ENCODE data around the gene ARHGAP8.
"Not testable (repeated sequence)": the region's sequence is repeated elsewhere in the genome, so short reads cannot be mapped to it uniquely, and the experiment has no call there.

The ARHGAP8 gene

DNA sequence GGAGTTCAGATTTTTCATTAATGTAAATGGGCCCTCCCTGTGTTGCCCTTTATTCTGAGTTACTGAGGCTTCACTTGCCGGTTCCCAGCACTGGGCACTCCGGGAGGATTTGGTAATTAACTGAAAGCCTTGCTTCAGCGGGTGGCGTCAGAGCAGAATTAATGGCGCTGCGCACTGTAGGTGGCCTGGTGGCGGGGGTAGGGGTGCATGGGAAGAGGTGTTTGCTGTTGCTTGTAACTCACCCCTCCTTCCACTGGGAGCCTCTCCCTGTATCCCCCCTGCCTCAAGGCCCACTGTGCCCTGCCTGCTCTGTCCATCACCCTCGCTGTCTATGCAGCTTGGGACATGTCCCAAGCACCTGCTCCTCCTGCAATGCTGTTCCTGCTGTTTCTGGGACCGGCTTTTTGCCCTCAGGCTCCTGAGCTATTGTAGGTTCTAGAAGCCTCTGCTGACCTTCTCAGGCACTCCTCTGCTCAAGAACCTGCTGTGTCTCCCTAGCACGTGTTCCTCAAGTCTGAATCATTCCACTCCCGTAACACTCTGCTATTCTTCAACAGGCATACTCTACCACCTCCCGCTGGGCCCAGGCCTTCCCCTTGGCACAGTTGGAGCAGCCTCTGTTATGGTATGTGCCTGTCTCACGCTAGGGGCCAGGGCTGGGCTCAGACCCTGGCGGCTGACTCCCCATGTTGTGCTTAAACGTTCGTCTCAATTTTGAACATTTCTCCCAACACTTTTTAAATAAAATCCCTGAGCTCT, 24.4 kb downstream of the ARHGAP8 start:
- DNase-seq, result no peak

DNA sequence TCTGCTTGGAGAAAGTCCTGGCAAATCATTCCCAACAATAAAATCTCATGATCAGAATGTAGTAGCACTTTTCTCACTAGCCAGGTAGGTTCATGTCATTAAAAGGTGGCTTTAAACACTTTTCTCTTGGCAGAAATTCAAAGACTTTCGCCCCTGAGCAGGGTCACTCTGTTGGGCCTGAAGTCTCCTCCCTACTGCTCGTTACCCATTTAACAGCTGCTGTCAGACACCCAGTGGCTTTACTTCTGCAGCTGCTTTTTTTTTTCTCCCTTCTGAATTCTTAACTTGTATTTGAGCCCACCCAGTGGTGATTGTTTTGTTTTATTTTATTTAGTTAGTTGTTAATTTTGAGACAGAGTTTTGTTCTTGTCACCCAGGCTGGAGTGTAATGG, 25.0 kb downstream of the ARHGAP8 start:
- DNase-seq, result no peak

DNA sequence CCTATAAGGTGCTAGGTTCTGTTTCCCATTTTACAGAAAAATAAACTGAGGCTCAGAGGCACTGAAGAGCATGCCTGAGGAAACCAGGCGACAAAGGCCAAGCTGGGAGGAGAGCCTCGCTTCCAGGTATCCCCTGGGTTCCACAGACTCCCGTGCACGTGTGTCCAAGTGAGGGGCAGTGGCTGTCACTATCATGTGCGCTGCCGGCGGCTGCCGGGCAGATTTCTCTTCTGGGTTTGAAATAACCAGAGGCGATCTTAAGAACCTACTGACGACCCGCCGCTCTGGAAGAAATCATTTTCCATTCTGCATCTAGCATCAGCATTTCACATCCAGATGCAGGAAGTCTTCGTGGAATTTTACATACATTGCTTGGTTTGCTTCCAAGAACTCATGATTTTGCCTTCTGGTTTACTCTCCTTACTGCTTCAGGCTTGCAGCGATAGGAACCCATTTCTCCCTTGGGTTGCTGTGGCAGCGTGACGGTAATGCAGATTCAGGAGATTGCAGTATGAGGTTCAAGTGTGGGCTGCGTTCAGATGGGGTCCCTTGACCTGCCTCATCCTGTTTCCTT, 28.6 kb downstream of the ARHGAP8 start:
- no peak for DNase-seq

DNA sequence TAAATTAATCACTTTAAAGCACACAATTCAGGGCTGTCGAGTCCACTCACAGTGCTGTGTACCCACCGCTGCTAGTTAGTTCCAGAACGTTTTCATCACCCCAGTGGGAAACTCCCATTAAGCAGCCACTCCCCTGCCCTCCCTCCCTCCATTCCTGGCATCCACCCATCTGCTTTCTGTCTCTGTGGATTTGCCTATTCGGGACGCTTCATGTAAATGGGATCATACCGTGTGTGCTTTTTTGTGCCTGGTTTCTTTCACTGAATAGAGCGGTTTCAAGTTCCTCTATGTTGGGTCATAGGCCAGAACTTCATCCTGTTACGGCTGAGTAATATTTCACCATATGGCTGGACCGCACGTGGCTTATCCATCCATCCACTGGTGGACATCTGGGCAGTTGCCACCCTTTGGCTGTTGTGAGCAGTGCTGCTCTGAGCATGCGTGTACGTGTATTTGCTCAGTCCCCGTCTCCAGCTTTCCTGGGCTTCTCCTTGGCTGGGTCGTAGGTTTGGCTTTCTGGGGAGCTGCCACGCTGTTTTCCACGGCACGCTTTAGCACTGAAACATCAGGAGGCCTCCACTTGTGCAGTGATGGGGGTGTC, 30.1 kb downstream of the ARHGAP8 start:
- DNase-seq, result no peak

DNA sequence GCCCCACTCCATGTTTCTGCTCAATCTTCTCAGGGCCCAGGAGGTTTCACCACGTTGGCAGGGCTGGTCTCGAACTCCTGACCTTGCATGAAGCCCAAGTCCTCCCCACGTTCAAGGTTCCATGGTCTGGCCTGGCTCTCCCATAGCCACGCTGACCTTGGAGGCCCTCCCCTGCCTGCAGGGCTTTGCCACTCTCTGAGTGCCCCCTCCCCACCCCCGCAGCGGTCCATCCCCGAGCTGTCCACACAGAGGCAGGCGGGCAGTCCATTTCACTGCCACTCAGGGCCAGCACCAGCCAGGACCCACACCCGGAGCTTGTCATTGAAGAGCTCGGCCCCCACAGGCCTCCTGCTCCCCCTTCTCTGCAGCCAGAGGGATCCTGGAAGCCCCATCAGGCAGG, 30.7 kb downstream of the ARHGAP8 start:
- DNase-seq, result no peak

DNA sequence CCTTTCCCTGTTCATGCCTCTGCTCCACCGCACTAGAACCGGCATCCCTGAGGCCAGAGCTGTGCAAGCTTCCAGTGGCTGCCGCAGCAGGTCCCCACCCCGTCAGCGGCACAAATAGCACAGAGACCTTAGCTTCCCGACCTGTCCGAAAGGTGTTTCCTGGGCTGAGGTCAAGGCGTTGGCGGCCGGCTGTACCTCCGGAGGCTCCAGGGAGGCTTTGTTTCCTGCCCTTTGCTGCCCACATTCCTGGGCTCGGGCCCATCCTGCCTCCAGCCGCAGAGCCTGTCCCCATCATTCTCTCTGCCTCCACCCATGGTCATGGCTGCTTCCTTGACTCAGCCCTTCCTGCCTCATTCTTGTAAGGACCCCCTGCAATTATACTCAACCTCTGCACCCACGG, 31.2 kb downstream of the ARHGAP8 start:
- no peak for DNase-seq

DNA sequence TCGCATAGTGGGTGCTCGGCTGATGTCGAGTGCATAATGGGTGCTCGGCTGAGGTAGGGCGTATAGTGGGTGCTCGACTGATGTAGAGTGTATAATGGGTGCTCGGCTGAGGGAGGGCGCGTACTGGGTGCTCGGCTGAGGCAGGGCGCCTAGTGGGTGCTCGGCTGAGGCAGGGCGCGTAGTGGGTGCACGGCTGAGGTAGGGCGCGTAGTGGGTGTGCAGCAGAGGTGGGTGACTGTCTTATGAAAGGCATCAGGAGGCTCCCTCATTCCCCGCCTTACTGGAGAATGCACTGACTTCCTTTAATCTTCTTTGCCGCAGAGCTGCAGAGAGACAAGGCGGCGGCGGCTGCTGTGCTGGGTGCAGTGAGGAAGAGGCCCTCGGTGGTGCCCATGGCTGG, 33.8 kb downstream of the ARHGAP8 start:
- no peak for DNase-seq

DNA sequence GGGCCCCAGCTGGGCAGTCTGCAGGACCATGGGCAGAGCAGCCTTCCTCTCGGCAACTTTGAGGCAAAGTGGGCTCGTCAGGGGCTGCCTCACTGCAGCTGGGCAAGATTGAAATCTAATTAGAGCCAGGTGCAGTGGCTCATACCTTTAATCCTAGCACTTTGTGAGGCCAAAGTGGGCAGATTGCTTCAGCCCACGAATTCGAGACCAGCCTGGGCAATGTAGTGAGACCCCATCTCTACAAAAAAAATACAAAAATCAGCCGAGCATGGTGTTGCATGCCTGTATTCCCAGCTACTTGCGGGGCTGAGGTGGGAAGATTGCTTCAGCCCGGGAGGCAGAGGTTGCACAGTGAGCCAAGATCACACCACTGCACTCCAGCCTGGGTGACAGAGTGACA, 34.2 kb downstream of the ARHGAP8 start:
- DNase-seq, result no peak

DNA sequence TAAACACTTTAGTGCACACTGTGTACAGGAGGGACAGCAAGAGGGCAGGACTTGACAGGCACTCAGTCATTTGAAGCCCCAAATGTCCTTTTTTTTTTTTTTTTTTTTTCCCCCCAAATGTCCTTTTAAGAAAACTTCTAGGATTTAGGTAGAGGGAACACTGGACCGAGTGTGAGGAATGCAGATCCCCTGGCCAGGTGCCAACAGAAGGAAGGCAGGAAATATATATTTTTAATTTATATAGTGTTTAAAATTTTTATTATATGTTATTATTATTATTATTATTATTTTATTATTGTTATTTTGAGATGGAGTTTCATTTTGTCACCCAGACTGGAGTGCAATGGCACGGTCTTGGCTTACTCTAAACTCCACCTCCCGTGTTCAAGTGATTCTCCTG, 35.5 kb downstream of the ARHGAP8 start:
- no peak for DNase-seq

DNA sequence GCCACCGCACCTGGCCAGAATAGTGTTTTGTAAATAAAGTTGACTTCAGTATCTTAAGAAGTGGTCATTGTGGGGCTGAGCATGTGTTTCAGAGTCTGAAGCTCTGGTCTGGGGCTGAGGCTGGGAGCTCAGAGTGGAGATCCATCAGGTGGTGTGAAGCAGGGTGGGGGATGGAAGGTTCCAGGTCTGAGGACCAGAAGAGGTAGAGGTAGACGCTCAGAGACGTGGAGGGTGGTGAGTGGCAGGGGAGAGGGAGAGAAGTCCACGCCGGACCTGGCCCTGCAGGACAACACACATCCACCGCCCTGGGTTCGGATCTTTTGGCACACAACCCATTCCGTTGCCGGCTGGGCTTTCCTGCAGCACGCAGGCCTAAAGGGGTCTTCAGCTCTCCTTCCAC, 40.7 kb downstream of the ARHGAP8 start:
- no peak for DNase-seq

DNA sequence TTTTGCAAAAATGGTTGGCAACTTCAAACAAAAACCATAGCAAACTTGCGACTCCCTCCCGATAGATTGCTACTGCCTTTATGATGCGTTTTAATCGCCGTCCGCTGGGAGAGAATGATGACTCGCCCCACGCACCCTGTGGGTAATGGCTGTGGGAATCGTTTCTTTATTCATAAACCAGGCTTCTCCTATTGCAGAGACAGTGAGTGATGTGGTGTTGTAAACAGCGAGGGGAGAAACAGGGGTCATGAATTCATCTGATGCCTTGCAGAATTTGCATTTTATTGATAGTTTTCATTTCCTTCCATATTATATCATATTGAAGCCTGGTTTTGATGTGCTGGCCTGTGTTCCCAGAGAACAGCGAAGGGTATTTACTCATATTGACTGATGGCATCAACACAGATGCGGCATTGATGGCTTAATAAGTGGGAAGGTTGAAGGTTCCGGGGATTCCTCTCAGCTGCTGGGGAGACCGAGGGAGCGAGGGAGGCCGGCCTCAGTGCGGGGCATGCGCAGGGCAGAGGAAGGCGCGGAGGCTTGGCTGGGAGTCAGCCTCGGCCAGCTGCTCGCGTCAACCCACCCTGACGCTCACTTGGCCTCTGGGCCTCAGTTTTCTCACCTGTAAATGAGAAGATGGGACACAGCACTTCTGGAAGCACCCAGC, 41.3 kb downstream of the ARHGAP8 start:
- DNase-seq, result no peak

DNA sequence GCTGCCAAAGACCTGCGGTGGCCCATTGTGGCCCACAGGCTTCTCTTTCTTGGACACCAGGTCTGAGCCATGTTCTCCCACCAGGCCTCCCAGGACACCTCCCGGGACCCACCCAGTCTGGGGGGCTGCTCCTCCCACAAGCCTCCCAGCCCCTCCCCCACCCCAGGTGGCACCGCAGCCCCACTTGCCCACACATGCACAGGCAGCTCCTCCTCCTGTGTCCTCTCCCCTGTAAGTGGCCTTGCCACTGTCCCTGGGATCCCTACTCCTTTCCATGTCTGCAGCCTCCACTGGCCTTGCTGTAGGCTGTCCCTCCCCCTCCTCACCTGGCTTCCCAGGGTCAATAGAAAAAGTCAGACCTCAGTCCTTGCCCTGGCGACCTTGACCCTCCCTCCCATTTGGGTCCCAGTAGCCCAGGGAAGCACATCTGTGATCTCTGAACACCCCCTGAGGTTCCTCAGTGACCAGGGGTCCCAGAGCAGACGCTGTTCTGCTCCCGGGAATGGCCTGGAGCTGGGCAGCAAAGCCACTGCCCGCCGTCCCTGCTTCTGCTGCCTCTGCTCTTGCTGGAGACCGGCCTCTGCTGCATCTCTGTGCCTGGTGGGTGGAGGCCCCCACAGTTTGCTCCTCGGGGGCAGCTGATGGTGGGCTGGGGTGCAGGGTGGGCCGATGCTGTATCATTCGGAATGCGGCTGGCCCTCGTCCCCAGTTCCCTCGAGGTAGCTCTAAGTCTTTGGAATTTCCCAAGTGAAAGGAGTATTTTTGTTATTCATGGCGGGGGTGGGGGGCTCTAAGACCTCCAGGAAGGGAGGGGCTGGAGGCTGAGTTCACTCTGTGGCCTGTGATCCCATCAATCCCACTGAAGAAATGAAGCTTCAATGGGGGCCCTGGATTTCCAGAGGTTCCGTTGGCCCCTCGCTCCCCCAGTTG, 43.6 kb downstream of the ARHGAP8 start:
- no peak for DNase-seq

DNA sequence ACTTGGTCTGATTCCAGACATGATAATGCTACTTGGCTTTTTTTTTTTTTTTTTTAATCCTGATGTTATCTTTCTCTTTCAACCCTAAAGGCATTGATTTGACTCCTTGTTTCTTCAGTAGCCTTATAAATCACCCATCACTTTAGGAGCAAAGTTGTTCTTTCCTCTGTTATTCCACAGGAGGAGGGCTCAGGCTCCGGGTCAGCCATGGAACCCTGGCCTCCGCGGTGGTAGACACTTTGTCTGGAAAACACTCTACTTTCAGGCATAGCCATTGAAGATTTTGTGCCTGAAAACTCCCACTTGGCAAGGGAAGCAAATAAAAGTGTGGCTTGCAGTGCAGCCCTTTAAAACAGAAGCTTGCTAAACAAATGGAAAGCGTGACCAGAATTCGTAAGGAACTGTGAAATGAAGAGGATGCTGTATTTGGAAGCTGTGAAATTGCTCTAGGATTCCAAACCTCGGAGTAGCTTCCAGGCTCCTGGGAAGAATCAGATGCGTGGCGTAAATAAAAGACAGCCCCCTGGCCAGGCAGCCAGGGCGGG, 44.9 kb downstream of the ARHGAP8 start:
- no peak for DNase-seq

DNA sequence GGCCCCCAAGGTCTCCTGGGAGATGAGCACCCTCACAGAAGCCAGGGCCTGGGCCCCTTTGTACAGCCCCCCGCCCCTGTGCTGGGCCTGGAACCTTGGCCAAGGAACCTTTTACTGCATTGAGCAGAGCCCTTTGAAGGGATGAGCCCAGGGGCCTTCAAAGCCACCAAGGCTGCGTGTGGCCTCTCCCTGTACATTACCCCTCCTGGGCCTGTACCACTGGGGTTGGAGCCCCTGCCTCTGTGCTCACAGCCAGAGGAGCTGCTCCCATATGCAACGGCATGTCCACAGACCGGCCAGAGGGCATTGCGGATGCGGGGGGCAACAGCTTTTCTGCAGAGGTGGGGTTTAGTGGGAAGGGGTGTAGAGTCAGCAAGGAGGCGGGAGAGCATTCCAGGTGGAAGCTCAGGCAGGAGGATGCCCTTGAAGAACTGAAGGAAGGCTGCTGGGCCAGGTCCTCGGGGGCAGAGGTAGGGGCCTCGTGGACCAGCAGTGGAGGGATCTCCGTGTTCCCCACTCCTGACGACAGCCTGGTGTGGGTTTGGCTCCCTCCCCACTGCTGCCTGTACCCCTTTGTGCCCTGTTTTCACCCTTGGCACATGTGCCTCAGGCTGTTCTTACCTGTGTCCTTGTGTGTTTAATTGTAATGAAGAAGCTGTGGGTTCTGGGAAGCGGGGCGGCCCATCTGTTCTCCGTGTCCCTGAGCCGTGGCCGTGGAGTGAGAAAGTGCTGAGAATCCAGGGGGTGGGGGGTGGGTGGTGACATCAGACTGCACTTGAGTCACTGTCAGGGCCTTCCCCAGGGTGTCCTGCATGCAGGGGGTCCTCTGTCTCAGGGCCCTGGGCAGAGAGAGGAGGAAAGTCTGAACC, 46.9 kb downstream of the ARHGAP8 start:
- DNase-seq, result no peak

DNA sequence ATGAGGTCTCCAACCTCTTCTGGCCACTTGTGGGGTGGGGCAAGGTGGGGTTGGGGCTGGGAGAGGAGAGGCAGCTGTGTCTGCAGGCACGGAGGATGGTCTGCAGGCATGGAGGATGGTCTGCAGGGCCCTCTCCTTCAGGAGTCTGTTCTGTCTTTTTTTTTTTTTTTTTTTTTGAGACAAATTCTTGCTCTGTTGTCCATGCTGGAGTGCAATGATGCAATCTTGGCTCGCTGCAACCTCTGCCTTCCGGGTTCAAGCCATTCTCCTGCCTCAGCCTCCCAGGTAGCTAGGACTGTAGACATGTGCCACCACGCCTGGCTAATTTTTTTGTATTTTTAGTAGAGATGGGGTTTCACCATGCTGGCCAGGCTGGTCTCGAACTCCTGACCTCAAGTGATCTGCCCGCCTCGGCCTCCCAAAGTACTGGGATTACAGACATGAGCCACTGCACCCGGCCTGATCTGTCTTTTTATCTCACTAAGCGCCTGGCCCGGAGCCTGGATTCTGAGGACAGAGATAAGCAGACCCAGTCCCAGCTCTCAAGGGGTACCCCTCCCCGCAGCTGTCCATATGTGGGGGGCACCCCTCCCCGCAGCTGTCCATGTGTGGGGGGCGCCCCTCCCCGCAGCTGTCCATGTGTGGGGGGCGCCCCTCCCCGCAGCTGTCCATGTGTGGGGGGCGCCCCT, 47.7 kb downstream of the ARHGAP8 start:
- DNase-seq, result not testable (repeated sequence)

DNA sequence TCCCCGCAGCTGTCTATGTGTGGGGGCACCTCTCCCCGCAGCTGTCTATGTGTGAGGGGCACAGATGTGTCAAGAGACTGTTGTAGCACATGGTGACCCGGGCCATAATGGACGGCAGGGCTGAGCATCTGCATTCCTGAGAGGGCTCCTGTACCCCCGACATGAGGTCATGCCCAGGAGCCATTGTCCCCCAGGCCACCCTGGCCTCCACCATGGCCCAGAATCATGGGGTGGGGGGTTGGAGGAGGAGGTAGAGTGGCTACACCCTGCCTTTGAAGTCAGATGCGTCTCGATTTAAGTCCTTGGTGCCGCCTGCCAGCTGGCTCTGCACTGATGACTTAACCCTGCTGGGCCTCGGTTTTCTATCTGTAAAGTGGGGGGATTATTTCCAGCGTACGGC, 49.1 kb downstream of the ARHGAP8 start:
- no peak for DNase-seq

DNA sequence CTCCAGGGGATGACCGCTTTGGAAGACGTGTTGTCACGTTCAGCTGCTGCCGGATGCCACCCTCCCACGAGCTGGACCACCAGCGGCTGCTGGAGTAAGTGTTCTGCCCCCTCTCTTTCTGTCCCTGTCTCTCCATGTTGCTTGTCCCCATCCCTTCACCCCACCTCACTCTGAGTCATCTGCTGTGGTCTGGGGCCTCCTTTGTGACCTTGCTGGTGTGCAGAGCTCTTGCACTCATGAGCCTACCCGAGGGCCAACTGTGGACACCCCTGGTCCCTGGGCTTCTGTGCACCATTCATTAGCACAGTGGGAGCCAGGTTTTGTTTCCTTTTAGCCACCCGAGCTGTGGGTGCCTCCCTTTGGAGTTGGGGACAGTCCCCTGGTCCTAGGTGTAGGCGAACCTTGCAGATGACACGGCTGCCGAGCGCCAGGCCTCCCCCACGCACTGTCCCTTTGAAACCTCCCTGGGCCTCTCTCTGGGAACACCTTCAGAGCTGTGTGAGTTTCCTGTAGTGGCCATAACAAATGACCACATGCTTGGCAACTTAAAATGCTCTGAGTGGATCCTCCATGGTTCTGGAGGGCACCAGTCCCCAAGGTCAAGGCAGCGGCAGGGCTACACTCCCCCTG, 49.8 kb downstream of the ARHGAP8 start:
- no peak for DNase-seq

DNA sequence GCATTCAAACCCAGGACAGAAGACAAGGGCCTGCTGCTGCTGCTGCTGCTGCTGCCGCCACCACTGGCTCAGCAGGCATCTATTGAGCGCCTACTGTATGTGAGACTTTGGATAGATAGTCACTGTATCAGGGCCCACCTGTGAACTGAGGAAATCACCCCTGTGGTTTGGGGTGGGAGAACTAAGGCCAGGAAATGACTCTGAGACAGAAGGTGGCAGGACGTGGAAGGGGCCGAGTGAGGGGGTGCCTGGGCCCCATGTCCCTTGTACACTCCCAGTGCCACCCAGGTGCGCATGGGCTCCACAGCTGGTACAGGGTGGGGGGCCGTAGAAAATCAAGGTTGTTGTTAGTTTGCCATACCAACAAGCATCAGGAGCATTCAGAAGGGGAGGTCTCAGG, 50.6 kb downstream of the ARHGAP8 start:
- DNase-seq, result no peak

DNA sequence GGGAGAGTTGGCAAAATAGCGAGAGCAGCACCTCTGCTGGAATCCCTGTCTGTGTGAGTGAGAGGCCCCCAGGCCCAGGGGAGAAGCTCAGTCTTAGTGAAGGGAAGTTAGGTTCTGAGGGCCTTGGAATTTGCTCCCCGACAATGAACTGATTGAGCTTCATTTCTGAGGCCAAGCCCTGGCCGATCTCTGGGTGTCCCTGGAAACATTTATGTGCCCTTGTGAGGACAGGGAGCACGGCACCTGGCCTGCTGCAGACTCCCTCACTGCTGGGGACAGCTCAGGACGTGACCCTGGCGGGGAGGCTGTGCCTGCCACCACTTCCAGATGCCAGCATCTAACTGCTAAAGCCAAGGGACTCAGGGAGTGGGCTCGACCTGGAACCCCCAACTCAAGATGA, 52.0 kb downstream of the ARHGAP8 start:
- no peak for DNase-seq

DNA sequence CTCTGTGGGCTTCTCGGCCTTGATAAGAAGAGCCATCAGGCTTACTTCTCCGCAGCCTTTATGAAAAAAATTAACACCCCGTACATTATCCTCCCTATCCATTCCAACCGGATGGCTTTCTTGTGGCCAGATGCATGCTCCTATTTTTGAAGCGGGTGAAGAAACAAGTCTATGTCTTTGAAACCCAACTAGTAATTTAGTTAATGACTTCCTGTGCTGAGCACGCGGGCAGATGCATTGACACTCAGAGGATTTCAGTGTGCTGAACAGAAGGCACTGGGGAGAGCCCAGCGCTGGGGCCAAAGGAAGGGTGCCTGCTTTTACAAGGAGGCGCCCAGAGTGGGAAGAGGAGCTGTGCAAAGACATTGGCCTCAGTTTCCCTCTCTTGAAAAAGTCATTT, 53.3 kb downstream of the ARHGAP8 start:
- no peak for DNase-seq

DNA sequence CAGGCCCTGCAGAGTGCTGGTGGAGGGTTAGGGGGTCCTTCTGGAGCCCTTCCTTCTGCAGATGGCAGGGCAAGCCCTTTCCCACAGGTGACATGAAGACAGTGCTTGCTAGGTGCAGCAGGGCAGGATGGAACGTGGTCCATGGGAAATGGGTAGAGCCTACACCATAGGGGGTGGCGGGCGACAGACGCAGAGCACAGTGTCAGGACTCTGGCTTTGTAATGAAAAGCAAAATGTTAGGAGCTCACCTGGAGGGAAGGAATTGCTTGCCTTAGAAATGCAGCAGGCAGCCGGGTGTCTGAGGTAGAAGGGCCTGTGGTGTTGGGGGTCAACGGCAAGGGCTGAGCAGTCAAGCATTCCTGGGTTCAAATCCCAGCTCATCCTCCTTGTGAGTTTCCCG, 54.9 kb downstream of the ARHGAP8 start:
- DNase-seq, result no peak

All from NCI-H1048 (cell line).